AG04450 (cell line): Measurements from ENCODE around the gene IBSP. TPM values are rescaled to one million over a fixed set of nuclear protein-coding genes. Genes with fewer than 3 reads are reported as not detected.

Experiments used
- CTCF ChIA-PET: fragments of 300-600, 350-600 bp; formaldehyde crosslinking; extraction: SDS; loops from one replicate; lab custom pipeline; 2022; ENCODE audit warnings: antibody characterized with exemption, inconsistent platforms; lab: Charles Lee
- POLR2A ChIA-PET: fragments of 350-600 bp; formaldehyde crosslinking; extraction: SDS; loops from one replicate; lab custom pipeline; 2021; ENCODE audit warnings: antibody characterized with exemption, inconsistent platforms; lab: Yijun Ruan, JAX
- DNase-seq: peaks from one replicate; pipeline ENCODE4 v3.0.0-alpha.2; 2011; ENCODE audit warnings: low read depth, low spot score
- H3K27ac ChIP-seq: one replicate; pipeline ENCODE4 v1.5.1; 2012; ENCODE audit warnings: low read depth, low read length, control low read depth
- H3K27me3 ChIP-seq: one replicate; pipeline ENCODE4 v1.6.0; 2012; ENCODE audit warnings: low read length; ENCODE audit not compliant: control insufficient read depth, insufficient read depth
- H3K4me3 ChIP-seq: 2 replicates; pipeline ENCODE4 v1.5.1; 2011; ENCODE audit warnings: mild to moderate bottlenecking, low read depth, low read length, control low read depth
- H3K9me3 ChIP-seq: 2 replicates; pipeline ENCODE4 v1.5.1; 2012; ENCODE audit warnings: low read length; ENCODE audit not compliant: control insufficient read depth, insufficient read depth
- polyA plus RNA-seq: library from polyadenylated mRNA; depleted of rRNA; stranded (reverse); fragments of >200 nt; gene quantifications from 2 replicates; pipeline ENCODE4 v1.2.3, GENCODE V29; 2011
- TF ChIP-seq, protein P1 (sequence below): IDR thresholded peaks from 2 replicates; pipeline ENCODE4 v1.5.1; 2011; ENCODE audit warnings: low read depth, low read length, control low read depth, inconsistent platforms

Gene IBSP
- polyA plus RNA-seq, 1 experiment, result not detected

DNA sequence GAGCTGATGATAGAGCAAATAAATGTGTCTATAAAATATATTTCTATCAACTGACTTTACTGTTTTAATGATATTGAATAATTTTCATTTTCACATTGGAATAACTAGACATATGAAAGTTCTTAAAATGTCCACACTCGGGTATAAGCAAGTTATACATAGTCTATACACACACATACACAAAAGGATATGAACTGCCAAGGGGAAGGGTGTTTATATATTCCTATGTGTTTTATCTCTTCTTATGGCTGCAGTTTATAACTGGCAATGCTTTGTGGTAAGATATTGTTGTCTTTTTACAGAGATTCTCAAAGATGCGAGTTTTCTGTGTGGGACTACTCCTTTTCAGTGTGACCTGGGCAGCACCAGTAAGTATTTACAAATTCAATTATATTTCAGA, 35.0 kb downstream of the IBSP start:
- Histone ChIP-seq H3K4me3 (no peak overlapping the region), H3K9me3 (no peaks in the 10 kb centered on the region), H3K27ac (no peak overlapping the region), H3K27me3 (no peaks in the 10 kb centered on the region)
- DNase-seq, result no peak
- POLR2A ChIA-PET, result no interaction called here
- TF ChIP-seq, protein P1, sequence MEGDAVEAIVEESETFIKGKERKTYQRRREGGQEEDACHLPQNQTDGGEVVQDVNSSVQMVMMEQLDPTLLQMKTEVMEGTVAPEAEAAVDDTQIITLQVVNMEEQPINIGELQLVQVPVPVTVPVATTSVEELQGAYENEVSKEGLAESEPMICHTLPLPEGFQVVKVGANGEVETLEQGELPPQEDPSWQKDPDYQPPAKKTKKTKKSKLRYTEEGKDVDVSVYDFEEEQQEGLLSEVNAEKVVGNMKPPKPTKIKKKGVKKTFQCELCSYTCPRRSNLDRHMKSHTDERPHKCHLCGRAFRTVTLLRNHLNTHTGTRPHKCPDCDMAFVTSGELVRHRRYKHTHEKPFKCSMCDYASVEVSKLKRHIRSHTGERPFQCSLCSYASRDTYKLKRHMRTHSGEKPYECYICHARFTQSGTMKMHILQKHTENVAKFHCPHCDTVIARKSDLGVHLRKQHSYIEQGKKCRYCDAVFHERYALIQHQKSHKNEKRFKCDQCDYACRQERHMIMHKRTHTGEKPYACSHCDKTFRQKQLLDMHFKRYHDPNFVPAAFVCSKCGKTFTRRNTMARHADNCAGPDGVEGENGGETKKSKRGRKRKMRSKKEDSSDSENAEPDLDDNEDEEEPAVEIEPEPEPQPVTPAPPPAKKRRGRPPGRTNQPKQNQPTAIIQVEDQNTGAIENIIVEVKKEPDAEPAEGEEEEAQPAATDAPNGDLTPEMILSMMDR, result no peak
- CTCF ChIA-PET, result interaction anchor here (1.7 to 2.3 kb wide), 2 partner anchors 15 to 155 kb away, joined by 7 to 8 read pairs; no protein-coding TSS in a partner anchor

DNA sequence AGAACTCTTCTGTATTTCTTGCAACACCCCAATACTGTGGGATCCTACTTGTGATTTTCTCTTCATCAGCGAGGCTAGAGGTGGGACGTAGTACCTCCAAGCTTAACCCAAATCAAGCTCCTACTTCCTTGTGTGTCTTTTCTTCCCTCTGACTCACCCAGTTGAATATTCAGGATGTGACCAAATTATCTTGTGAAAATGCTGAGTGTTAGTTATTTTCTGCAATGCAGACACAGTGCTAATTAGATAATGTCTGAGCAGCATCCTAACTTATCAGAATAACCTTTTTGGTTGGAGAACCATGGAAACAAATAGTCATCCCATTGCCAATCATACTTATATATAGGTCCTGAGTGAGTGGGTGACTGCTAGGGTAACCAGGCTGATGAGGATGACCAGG, 35.8 kb downstream of the IBSP start:
- no peak for DNase-seq
- Histone ChIP-seq H3K27me3 (no peaks in the 10 kb centered on the region), H3K27ac (no peak overlapping the region), H3K4me3 (no peak overlapping the region), H3K9me3 (no peaks in the 10 kb centered on the region)
- CTCF ChIA-PET, result interaction anchor here (1.7 to 2.3 kb wide), 2 partner anchors 14 to 156 kb away, joined by 7 to 8 read pairs; no protein-coding TSS in a partner anchor
- TF ChIP-seq, protein P1, result no peak
- POLR2A ChIA-PET, result no interaction called here

DNA sequence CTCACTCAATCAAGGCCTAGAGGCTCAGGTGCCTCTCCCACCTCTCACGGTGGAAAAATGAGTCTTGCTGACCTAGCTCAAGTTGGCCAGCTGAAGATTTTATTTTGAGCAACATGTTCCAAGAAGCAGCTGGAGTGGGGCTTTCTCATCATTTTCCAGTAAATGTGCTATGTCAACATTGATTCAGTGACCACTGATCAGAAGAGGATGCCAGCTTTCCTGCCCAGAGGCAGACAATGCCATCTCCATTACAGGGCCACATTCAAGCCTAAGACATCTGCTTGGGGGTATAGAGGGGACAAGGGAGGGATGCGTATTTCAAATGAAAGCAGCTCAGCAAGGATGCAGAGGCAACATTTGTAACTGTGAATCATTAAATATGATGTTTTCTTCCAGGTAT, 36.4 kb downstream of the IBSP start:
- no peaks in the 10 kb centered on the region for H3K9me3 ChIP-seq
- no peak overlapping the region for H3K27ac ChIP-seq
- ChIA-PET POLR2A (no interaction called here), CTCF (interaction anchor here (1.7 to 4.9 kb wide), 3 partner anchors 14 to 157 kb away, joined by 7 to 85 read pairs (median 8); no protein-coding TSS in a partner anchor)
- TF ChIP-seq, protein P1, result no peak
- H3K27me3 ChIP-seq, result no peaks in the 10 kb centered on the region
- no peak for DNase-seq
- H3K4me3 ChIP-seq, result no peak overlapping the region

DNA sequence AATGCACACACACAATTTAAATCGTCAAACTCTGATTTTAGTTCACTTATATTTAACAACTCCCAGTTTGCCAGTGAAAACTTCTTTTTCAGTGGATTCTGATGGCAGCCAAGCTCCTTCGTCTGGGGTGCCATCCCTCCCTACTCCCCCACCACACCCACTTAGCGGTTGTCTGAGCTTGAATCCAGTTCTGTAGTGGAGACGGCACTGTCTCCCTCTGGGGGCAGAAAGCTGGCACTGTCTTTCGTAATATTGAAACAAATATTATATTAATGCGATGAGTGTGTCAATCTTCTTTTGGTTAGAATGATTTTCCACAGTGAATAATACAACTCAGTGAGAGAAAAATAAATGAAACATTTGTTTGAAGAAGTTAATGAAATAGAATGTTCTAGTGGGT, 38.9 kb downstream of the IBSP start:
- no peaks in the 10 kb centered on the region for H3K27me3 ChIP-seq
- H3K9me3 ChIP-seq, result no peaks in the 10 kb centered on the region
- POLR2A ChIA-PET, result no interaction called here
- no peak for DNase-seq
- CTCF ChIA-PET, result interaction anchor here (0.6 to 4.9 kb wide), 27 partner anchors 9 to 316 kb away, joined by 3 to 85 read pairs (median 4); no protein-coding TSS in a partner anchor
- H3K4me3 ChIP-seq, result no peak overlapping the region
- TF ChIP-seq, protein P1, result peak; percentile 51
- H3K27ac ChIP-seq, result no peak overlapping the region

DNA sequence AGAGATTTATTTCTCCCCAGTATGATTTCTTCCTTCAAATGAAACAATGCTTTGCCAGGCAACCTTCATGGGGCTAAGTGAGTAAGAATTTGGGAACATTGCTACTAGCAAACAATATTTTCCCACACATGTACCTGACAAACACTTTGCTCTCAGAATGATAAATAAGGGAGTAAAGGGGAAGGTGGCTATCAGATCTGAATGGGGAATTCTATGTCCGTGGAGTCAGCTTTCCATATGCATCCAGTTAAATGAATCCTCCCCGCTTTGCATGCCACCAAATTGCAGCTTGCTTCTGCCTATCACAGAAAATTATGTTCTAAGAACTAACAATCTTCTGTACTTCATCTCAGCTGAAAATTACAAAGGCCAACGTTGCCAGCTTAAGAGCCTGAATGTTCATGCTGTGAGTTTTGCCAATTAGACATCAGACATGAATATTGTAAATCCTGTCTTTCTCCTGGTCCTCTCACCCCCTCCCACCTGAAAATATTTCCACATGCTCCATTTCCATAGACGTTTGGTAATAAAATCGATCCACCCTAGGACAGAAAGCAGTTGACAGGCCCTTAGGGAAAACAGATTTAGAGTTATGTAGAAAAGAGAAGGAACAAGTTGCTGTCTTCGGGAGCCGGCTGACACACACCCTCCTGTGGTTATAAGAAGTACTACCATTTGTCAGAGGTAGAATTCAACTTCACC, 39.7 kb downstream of the IBSP start:
- ChIA-PET POLR2A (no interaction called here), CTCF (interaction anchor here (0.6 to 4.9 kb wide), 29 partner anchors 8 to 380 kb away, joined by 3 to 85 read pairs (median 4); no protein-coding TSS in a partner anchor)
- TF ChIP-seq, protein P1, result peak; percentile 83
- Histone ChIP-seq H3K9me3 (no peaks in the 10 kb centered on the region), H3K27ac (no peak overlapping the region), H3K4me3 (no peak overlapping the region), H3K27me3 (no peaks in the 10 kb centered on the region)
- peak; percentile 11 for DNase-seq
